ENCODE results near the gene LRRC52.

LRRC52 gene

DNA sequence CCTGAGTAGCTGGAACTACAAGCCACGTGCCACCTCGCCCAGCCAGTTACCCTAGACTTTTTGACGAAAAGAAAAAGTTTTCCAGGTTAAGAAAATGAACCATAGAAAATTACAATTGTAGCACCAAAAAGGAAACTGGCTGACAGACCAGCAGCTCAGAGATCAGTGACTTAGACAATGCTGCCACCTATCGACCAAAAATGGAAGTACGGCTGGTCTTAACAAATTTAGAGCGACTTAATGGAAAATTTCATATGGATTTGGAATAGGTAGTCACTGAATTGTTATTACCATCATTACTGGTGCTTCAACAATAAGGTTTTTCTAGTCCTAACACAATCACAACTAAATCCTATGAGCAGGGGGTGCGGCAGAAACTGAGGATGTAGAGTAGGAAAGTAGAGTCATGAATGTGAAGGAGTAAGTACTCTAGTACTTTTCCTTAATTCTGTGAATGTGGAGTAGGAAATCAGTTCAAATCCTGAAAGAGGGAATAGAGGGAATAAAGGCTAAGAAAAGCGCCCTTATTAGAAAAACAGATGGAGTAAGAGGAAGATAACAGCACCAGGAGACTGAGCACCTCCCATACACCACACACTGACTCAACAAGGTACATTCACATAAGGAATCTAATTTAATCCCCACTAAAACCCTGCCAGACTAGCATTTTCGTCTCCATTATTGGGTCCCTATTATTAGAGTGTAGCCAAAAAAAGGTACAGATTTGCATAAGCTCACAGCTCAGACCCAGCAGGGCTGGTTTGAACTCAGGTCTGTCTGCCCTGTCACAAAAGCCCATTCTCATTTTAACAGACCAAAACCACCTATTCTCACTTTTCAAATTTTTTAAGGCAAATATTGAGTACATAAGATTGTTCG lies 49.4 kb downstream of the LRRC52 start:
- no peaks in the 10 kb centered on the region for H3K9me3 ChIP-seq (replicated peaks in 1 of 2; ENCODE audit: control insufficient read depth in 2 of 2, insufficient read depth in 1 of 2, low read depth in 1 of 2, low read length in 2 of 2)
- H3K27me3 ChIP-seq (ENCODE audit: control insufficient read depth in 3 of 3, insufficient read depth in 3 of 3, low read depth in 1 of 3, low read length in 3 of 3), result peaks cover 0 to 18% (median 0%) of the 10 kb centered on the region in 3 experiments
- no peak overlapping the region for H2BK5ac ChIP-seq (ENCODE audit: low read length)
- H2BK120ac ChIP-seq (ENCODE audit: low read depth, low read length), result no peak overlapping the region
- no peak overlapping the region for H3K27ac ChIP-seq (replicated peaks; ENCODE audit: low read length)
- no peak overlapping the region for H2AK5ac ChIP-seq (ENCODE audit: low read depth, low read length)
- H3K23ac ChIP-seq (ENCODE audit: low read depth, low read length, poor library complexity), result no peak overlapping the region
- no peak overlapping the region for H3K14ac ChIP-seq (ENCODE audit: low read length)
- H2AFZ ChIP-seq (ENCODE audit: low read length), result no peak overlapping the region
- H3K4me2 ChIP-seq (ENCODE audit: insufficient read depth, low read length, poor library complexity, severe bottlenecking), result no peak overlapping the region
- H2BK15ac ChIP-seq (ENCODE audit: low read length), result no peak overlapping the region
- no peaks in the 10 kb centered on the region for H3K36me3 ChIP-seq (replicated peaks in 1 of 2; ENCODE audit: control insufficient read depth in 2 of 2, insufficient read depth in 2 of 2, low read length in 2 of 2)
- H4K91ac ChIP-seq (ENCODE audit: low read depth, low read length, poor library complexity), result no peak overlapping the region
- no peak overlapping the region for H3K4me3 ChIP-seq (ENCODE audit: low read length in 2 of 2)
- H3K18ac ChIP-seq (ENCODE audit: low read length), result no peak overlapping the region
- no peak overlapping the region for H3K4ac ChIP-seq (ENCODE audit: low read length)
- peaks cover 0 to 3% of the 10 kb centered on the region in 2 donors for H3K4me1 ChIP-seq (ENCODE audit: control insufficient read depth in 2 of 2, insufficient read depth in 1 of 2, low read depth in 1 of 2, low read length in 2 of 2)
- peak; percentile 82 for DNase-seq (ENCODE audit: low spot score)
- H3K79me1 ChIP-seq (ENCODE audit: low read depth, low read length), result no peaks in the 10 kb centered on the region
- H4K8ac ChIP-seq (ENCODE audit: low read depth, low read length), result no peak overlapping the region
- no peak overlapping the region for H2BK12ac ChIP-seq (ENCODE audit: low read length)
- WGBS, 2 donors (ENCODE audit: extremely low coverage in 2 of 2, insufficient read length in 2 of 2, insufficient replicate concordance in 1 of 2), result no CpG with 5 or more reads among the region's 10 CpGs
- no peak overlapping the region for H3K9ac ChIP-seq (ENCODE audit: low read depth, low read length, poor library complexity)

- no peak overlapping the region for H3K4me3 ChIP-seq (ENCODE audit: low read length in 2 of 2)
- H3K9ac ChIP-seq (ENCODE audit: low read depth, low read length, poor library complexity), result no peak overlapping the region
- no peak overlapping the region for H3K18ac ChIP-seq (ENCODE audit: low read length)
- H4K91ac ChIP-seq (ENCODE audit: low read depth, low read length, poor library complexity), result no peak overlapping the region
- H3K4ac ChIP-seq (ENCODE audit: low read length), result no peak overlapping the region
- no peaks in the 10 kb centered on the region for H3K36me3 ChIP-seq (replicated peaks in 1 of 2; ENCODE audit: control insufficient read depth in 2 of 2, insufficient read depth in 2 of 2, low read length in 2 of 2)
- no peak overlapping the region for H2AK5ac ChIP-seq (ENCODE audit: low read depth, low read length)
- H3K27me3 ChIP-seq (ENCODE audit: control insufficient read depth in 3 of 3, insufficient read depth in 3 of 3, low read depth in 1 of 3, low read length in 3 of 3), result peaks cover 0 to 10% (median 0%) of the 10 kb centered on the region in 3 experiments
- no CpG with 5 or more reads among the region's 1 CpG for WGBS, 2 donors (ENCODE audit: extremely low coverage in 2 of 2, insufficient read length in 2 of 2, insufficient replicate concordance in 1 of 2)
- no peak overlapping the region for H3K27ac ChIP-seq (replicated peaks; ENCODE audit: low read length)
- H3K9me3 ChIP-seq (replicated peaks in 1 of 2; ENCODE audit: control insufficient read depth in 2 of 2, insufficient read depth in 1 of 2, low read depth in 1 of 2, low read length in 2 of 2), result no peaks in the 10 kb centered on the region
- no peak for DNase-seq (ENCODE audit: low spot score)
- no peak overlapping the region for H2BK5ac ChIP-seq (ENCODE audit: low read length)
- no peak overlapping the region for H3K23ac ChIP-seq (ENCODE audit: low read depth, low read length, poor library complexity)
- no peak overlapping the region for H3K4me2 ChIP-seq (ENCODE audit: insufficient read depth, low read length, poor library complexity, severe bottlenecking)
- H3K14ac ChIP-seq (ENCODE audit: low read length), result no peak overlapping the region
- no peak overlapping the region for H2BK120ac ChIP-seq (ENCODE audit: low read depth, low read length)
- H2BK12ac ChIP-seq (ENCODE audit: low read length), result no peak overlapping the region
- H3K79me1 ChIP-seq (ENCODE audit: low read depth, low read length), result no peaks in the 10 kb centered on the region
- no peak overlapping the region for H2AFZ ChIP-seq (ENCODE audit: low read length)
- H3K4me1 ChIP-seq (ENCODE audit: control insufficient read depth in 2 of 2, insufficient read depth in 1 of 2, low read depth in 1 of 2, low read length in 2 of 2), result peaks cover 2 to 6% of the 10 kb centered on the region in 2 donors
- H2BK15ac ChIP-seq (ENCODE audit: low read length), result no peak overlapping the region
- H4K8ac ChIP-seq (ENCODE audit: low read depth, low read length), result no peak overlapping the region
Observed at GRCh38 chr1:165595246-165595938, 51.6 kb downstream of the LRRC52 start.

DNA sequence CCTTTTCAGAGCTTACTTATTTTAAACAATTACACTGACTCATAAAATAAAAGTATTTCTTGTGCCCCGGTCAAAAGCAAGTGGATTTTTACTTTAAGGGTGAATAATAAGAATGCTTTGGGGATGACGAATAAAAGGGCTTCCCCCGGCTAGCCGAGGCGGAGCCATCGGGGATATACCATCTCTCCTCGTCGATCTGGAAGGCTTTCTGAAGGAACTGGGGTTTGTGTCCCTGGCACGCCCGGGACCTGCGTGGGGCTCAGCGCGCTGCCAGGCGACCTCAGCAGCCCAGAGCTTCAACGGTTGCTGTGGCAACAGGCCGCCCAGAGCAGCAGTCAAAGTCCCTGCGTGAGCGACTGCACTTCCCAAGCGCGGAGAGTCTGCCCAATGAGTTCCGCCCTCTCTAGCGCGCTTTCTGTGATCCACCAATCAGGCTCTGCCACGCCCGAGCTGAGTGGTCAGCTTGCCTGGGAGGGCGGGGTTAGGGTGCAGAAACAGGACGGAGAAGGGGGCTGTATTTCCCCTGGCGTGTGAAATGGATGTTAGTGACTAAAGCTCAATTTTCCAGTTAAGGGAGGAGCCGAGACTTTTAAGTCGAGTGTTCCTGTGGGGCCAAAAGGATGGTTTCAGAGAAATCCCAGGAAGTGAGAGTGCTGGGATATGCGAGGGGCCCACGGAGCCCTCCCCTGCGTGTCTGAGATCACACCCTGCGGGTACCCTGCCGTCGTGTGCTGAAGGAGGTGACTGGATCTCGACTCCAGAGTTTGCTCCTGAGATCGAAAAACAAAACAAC lies 54.3 kb downstream of the LRRC52 start:
- H3K4me3 ChIP-seq (ENCODE audit: low read length in 2 of 2), result peak overlapping the region; percentile 60 to 81
- H2BK120ac ChIP-seq (ENCODE audit: low read depth, low read length), result no peak overlapping the region
- no peak overlapping the region for H3K14ac ChIP-seq (ENCODE audit: low read length)
- no peak overlapping the region for H3K4ac ChIP-seq (ENCODE audit: low read length)
- peak overlapping the region; percentile 94 for H3K18ac ChIP-seq (ENCODE audit: low read length)
- H3K36me3 ChIP-seq (replicated peaks in 1 of 2; ENCODE audit: control insufficient read depth in 2 of 2, insufficient read depth in 2 of 2, low read length in 2 of 2), result no peaks in the 10 kb centered on the region
- H3K27ac ChIP-seq (replicated peaks; ENCODE audit: low read length), result peak overlapping the region; percentile 68
- WGBS, 2 donors (ENCODE audit: extremely low coverage in 2 of 2, insufficient read length in 2 of 2, insufficient replicate concordance in 1 of 2), result no CpG with 5 or more reads among the region's 38 CpGs
- H3K9ac ChIP-seq (ENCODE audit: low read depth, low read length, poor library complexity), result peak overlapping the region; percentile 70
- H3K23ac ChIP-seq (ENCODE audit: low read depth, low read length, poor library complexity), result peak overlapping the region; percentile 45
- H4K91ac ChIP-seq (ENCODE audit: low read depth, low read length, poor library complexity), result no peak overlapping the region
- H3K27me3 ChIP-seq (ENCODE audit: control insufficient read depth in 3 of 3, insufficient read depth in 3 of 3, low read depth in 1 of 3, low read length in 3 of 3), result peaks cover 0 to 10% (median 0%) of the 10 kb centered on the region in 3 experiments
- H2BK12ac ChIP-seq (ENCODE audit: low read length), result no peak overlapping the region
- peak overlapping the region; percentile 79 for H3K4me2 ChIP-seq (ENCODE audit: insufficient read depth, low read length, poor library complexity, severe bottlenecking)
- H2AK5ac ChIP-seq (ENCODE audit: low read depth, low read length), result no peak overlapping the region
- H2BK15ac ChIP-seq (ENCODE audit: low read length), result no peak overlapping the region
- H4K8ac ChIP-seq (ENCODE audit: low read depth, low read length), result no peak overlapping the region
- no peaks in the 10 kb centered on the region for H3K9me3 ChIP-seq (replicated peaks in 1 of 2; ENCODE audit: control insufficient read depth in 2 of 2, insufficient read depth in 1 of 2, low read depth in 1 of 2, low read length in 2 of 2)
- H3K4me1 ChIP-seq (ENCODE audit: control insufficient read depth in 2 of 2, insufficient read depth in 1 of 2, low read depth in 1 of 2, low read length in 2 of 2), result peaks cover 2 to 6% of the 10 kb centered on the region in 2 donors
- peak overlapping the region; percentile 63 for H2BK5ac ChIP-seq (ENCODE audit: low read length)
- peak overlapping the region; percentile 92 for H2AFZ ChIP-seq (ENCODE audit: low read length)
- DNase-seq (ENCODE audit: low spot score), result peak; percentile 91
- H3K79me1 ChIP-seq (ENCODE audit: low read depth, low read length), result no peaks in the 10 kb centered on the region

All from neuronal stem cell (in vitro differentiated cells).